HG03196 (cell line): Measurements from ENCODE around the gene ZNF280D.

Experiments
- ATAC-seq: cut with Tn5 transposase; IDR thresholded peaks from one replicate; pipeline ENCODE4 v1.9.1; 2021; ENCODE audit not compliant: unreplicated experiment

Gene ZNF280D

GRCh38 chr15:56653787-56654186 lies 79.5 kb downstream of the ZNF280D start:
- ATAC-seq: no peak

GRCh38 chr15:56653107-56653506 lies 80.2 kb downstream of the ZNF280D start:
- ATAC-seq: no peak

- ATAC-seq: no peak
Measured at GRCh38 chr15:56648311-56648710, 85.0 kb downstream of the ZNF280D start.

- ATAC-seq: no peak
Measured at GRCh38 chr15:56640549-56640948, 92.8 kb downstream of the ZNF280D start.

- ATAC-seq: no peak
Measured at GRCh38 chr15:56640127-56640526, 93.2 kb downstream of the ZNF280D start.

GRCh38 chr15:56639631-56640030 lies 93.7 kb downstream of the ZNF280D start:
- ATAC-seq: no peak

- no peak for ATAC-seq
Measured at GRCh38 chr15:56631765-56632164, 101.5 kb downstream of the ZNF280D start.

- ATAC-seq: no peak
Measured at GRCh38 chr15:56628893-56629532, 104.3 kb downstream of the ZNF280D start.

- no peak for ATAC-seq
Measured at GRCh38 chr15:56619887-56620286, 113.4 kb downstream of the ZNF280D start.

- no peak for ATAC-seq
Measured at GRCh38 chr15:56617628-56618027, 115.7 kb downstream of the ZNF280D start.

- ATAC-seq: no peak
Measured at GRCh38 chr15:56616551-56616950, 116.8 kb downstream of the ZNF280D start.

- ATAC-seq: no peak
Measured at GRCh38 chr15:56613811-56614210, 119.5 kb downstream of the ZNF280D start.

- no peak for ATAC-seq
Measured at GRCh38 chr15:56608993-56609392, 124.3 kb downstream of the ZNF280D start.

GRCh38 chr15:56608140-56608778 lies 125.0 kb downstream of the ZNF280D start:
- ATAC-seq: peak; percentile 94

GRCh38 chr15:56602253-56602652 lies 131.1 kb downstream of the ZNF280D start:
- ATAC-seq: no peak

GRCh38 chr15:56600380-56600779 lies 132.9 kb downstream of the ZNF280D start:
- no peak for ATAC-seq

- ATAC-seq: no peak
Measured at GRCh38 chr15:56598991-56599390, 134.3 kb downstream of the ZNF280D start.

GRCh38 chr15:56587686-56588085 lies 145.6 kb downstream of the ZNF280D start:
- ATAC-seq: no peak

- no peak for ATAC-seq
Measured at GRCh38 chr15:56586206-56586605, 147.1 kb downstream of the ZNF280D start.

GRCh38 chr15:56582785-56583184 lies 150.5 kb downstream of the ZNF280D start:
- no peak for ATAC-seq
